HCT116 (cell line): Measurements from ENCODE around the gene TSSK6. TPM values are rescaled to one million over a fixed set of nuclear protein-coding genes. Genes with fewer than 3 reads are reported as not detected.

Experiments
- ATAC-seq: fragments of 200-7000 bp; cut with Tn5 transposase; 2 replicates; pipeline ENCODE4 v1.9.1; 2020; ENCODE audit warnings: mild to moderate bottlenecking, moderate library complexity
- BruUV-seq: library from RNA; stranded (reverse); fragments of 400-500 nt; replicated peaks from 2 replicates; lab custom pipeline; 2021; lab: Mats Ljungman, UMichigan
- CTCF ChIA-PET: fragments of 300-600 bp; sonication (Branson Sonifier 250); formaldehyde crosslinking; loops from one replicate; lab custom pipeline; 2021; ENCODE audit warnings: antibody characterized with exemption; lab: Charles Lee
- POLR2A ChIA-PET: fragments of 300-600, 350-600 bp; sonication (Branson Sonifier 250); formaldehyde crosslinking; loops from one replicate; lab custom pipeline; 2021; ENCODE audit warnings: antibody characterized with exemption; lab: Charles Lee
- RAD21 ChIA-PET, 2 experiments: fragments of 300-600 bp; sonication (Branson Sonifier 250); formaldehyde crosslinking; loops; one replicate each; lab custom pipeline; 2023; ENCODE audit warnings: low total read pairs in 2 of 2; ENCODE audit not compliant: uncharacterized antibody in 2 of 2, unreplicated experiment in 2 of 2, low non-redundant PET in 1 of 2; lab: Charles Lee
- DNase-seq: peaks from one replicate; pipeline ENCODE4 v3.0.0-alpha.2; 2010; ENCODE audit warnings: low read depth, low spot score
- H2AFZ ChIP-seq: fragments of 200-600 bp; shearing (Covaris generic), sonication (generic); 2 replicates; pipeline ENCODE4 v1.6.1; 2017; ENCODE audit warnings: low read depth, mixed run types, mixed read lengths, antibody characterized with exemption, low read length; ENCODE audit not compliant: poor library complexity, severe bottlenecking
- H3K27ac ChIP-seq: 2 replicates; pipeline ENCODE4 v1.5.1; 2012; ENCODE audit warnings: low read depth, low read length
- H3K27me3 ChIP-seq: fragments of 200-600 bp; sonication (generic); 2 replicates; pipeline ENCODE4 v1.6.1; 2016; ENCODE audit warnings: mixed run types, low read length, mixed read lengths; ENCODE audit not compliant: insufficient read depth
- H3K36me3 ChIP-seq, 2 experiments: fragments of 200-500 bp in 1 of 2; fragments of 200-600 bp in 1 of 2; sonication (Bioruptor generic) in 1 of 2; sonication (generic) in 1 of 2; 2 replicates each; pipeline versions ENCODE4 v1.5.1 to v1.6.1; 2014 to 2016; ENCODE audit warnings: low read length in 2 of 2, inconsistent platforms in 1 of 2, mixed read lengths in 1 of 2, mixed run types in 1 of 2; ENCODE audit not compliant: insufficient read depth in 2 of 2, control insufficient read depth in 1 of 2
- H3K4me1 ChIP-seq, 2 experiments: fragments of 200-600 bp in 1 of 2; sonication (generic) in 1 of 2; 2 replicates each; pipeline versions ENCODE4 v1.5.1 to v1.6.1; 2012 to 2017; ENCODE audit warnings: low read length in 2 of 2, inconsistent platforms in 1 of 2, mild to moderate bottlenecking in 1 of 2, mixed read lengths in 1 of 2, mixed run types in 1 of 2, moderate library complexity in 1 of 2; ENCODE audit not compliant: insufficient read depth in 2 of 2, control insufficient read depth in 1 of 2
- H3K4me2 ChIP-seq: fragments of 200-600 bp; sonication (generic); 2 replicates; pipeline ENCODE4 v1.6.1; 2017; ENCODE audit warnings: mixed run types, low read length, mixed read lengths
- H3K4me3 ChIP-seq, 2 experiments: fragments of 200-600 bp in 1 of 2; sonication (generic) in 1 of 2; replicated peaks in 1 of 2; 2 replicates each; pipeline ENCODE4 v1.5.1; 2011 to 2016; ENCODE audit warnings: low read length in 2 of 2, control low read depth in 1 of 2, low read depth in 1 of 2, mild to moderate bottlenecking in 1 of 2, mixed read lengths in 1 of 2, mixed run types in 1 of 2
- H3K79me2 ChIP-seq: fragments of 200-600 bp; sonication (generic); 2 replicates; pipeline ENCODE4 v1.6.1; 2017; ENCODE audit warnings: mild to moderate bottlenecking, mixed run types, low read length, moderate library complexity, mixed read lengths; ENCODE audit not compliant: insufficient read depth
- H3K9ac ChIP-seq: fragments of 200-600 bp; sonication (generic); 2 replicates; pipeline ENCODE4 v1.6.1; 2016; ENCODE audit warnings: low read length, mixed read lengths
- H3K9me2 ChIP-seq: fragments of 200-600 bp; sonication (generic), shearing (Covaris generic); 2 replicates; pipeline ENCODE4 v1.6.1; 2017; ENCODE audit warnings: mixed run types, mild to moderate bottlenecking, moderate library complexity; ENCODE audit not compliant: insufficient read depth
- H3K9me3 ChIP-seq, 2 experiments: fragments of 200-500 bp in 1 of 2; fragments of 200-600 bp in 1 of 2; sonication (Bioruptor generic) in 1 of 2; sonication (generic) in 1 of 2; 2 replicates each; pipeline ENCODE4 v1.6.1; 2014 to 2017; ENCODE audit warnings: low read length in 2 of 2, mixed read lengths in 2 of 2, inconsistent platforms in 1 of 2, low read depth in 1 of 2, mild to moderate bottlenecking in 1 of 2, mixed run types in 1 of 2, moderate library complexity in 1 of 2; ENCODE audit not compliant: control insufficient read depth in 1 of 2, insufficient read depth in 1 of 2
- H4K20me1 ChIP-seq: fragments of 200-600 bp; sonication (generic), shearing (Covaris generic); 2 replicates; pipeline ENCODE4 v1.6.1; 2017; ENCODE audit warnings: mixed run types, mild to moderate bottlenecking, moderate library complexity; ENCODE audit not compliant: insufficient read depth
- CBX3 ChIP-seq: IDR thresholded peaks from 2 replicates; pipeline ENCODE4 v1.6.1; 2012; ENCODE audit warnings: low read depth
- CTCF ChIP-seq, 3 experiments: fragments of 200-600 bp in 1 of 3; sonication (generic) in 1 of 3; IDR thresholded peaks in 2 of 3; conservative IDR thresholded peaks in 1 of 3; 2 replicates each; pipeline ENCODE4 v1.5.1; 2012 to 2017; ENCODE audit warnings: low read depth in 2 of 3, low read length in 2 of 3, antibody characterized with exemption in 1 of 3, borderline replicate concordance in 1 of 3, control low read depth in 1 of 3, mild to moderate bottlenecking in 1 of 3, mixed read lengths in 1 of 3, mixed run types in 1 of 3, moderate library complexity in 1 of 3; ENCODE audit not compliant: insufficient read depth in 1 of 3
- ELF1 ChIP-seq: IDR thresholded peaks from 2 replicates; pipeline ENCODE4 v1.6.1; 2012; ENCODE audit warnings: low read depth, borderline replicate concordance
- JUND ChIP-seq: IDR thresholded peaks from 2 replicates; pipeline ENCODE4 v1.6.1; 2012
- MAX ChIP-seq: IDR thresholded peaks from 2 replicates; pipeline ENCODE4 v1.6.1; 2012
- REST ChIP-seq: IDR thresholded peaks from 2 replicates; pipeline ENCODE4 v1.6.1; 2012; ENCODE audit warnings: low read depth
- SP1 ChIP-seq: IDR thresholded peaks from 2 replicates; pipeline ENCODE4 v1.6.1; 2012; ENCODE audit warnings: low read depth
- TCF7L2 ChIP-seq: IDR thresholded peaks from 2 replicates; pipeline ENCODE4 v1.7.0; 2011; ENCODE audit warnings: borderline replicate concordance, inconsistent platforms; ENCODE audit not compliant: insufficient read depth, insufficient read length; ENCODE audit errors: extremely low read depth
- intact Hi-C: fragments of 100-400 bp; cut with micrococcal nuclease; formaldehyde crosslinking; loops from 2 replicates; pipeline ENCODE4 v1.10.0; 2022
- total RNA-seq: library from RNA; stranded (reverse); gene quantifications from one replicate; pipeline ENCODE4 v1.2.1, GENCODE V29; 2021; ENCODE audit not compliant: unreplicated experiment

TSSK6 gene
- total RNA-seq, 1 experiment from 2014 or later: 4.1 TPM

DNA sequence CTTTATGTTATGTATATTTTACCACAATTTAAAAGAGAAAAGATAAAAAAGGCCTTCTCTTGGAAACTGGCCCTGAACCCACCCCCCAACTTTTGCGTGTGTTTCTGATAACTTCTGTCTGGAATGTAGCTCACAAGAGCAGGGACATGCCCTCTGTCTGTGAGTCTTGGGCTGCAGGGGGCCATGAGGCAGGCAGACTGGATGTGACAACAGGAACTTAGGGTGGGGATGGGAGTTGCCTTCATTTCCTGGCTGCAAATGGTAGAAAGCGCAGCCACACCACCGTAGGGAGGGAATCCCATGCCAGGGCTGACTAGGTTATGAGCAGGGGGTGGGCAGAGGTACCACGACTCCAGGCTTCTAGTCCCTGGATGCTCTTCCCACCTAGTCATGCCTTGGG lies 44.6 kb upstream of the TSSK6 start:
- Histone ChIP-seq H3K4me3 (no peak overlapping the region), H2AFZ (no peak overlapping the region), H3K9me3 (no peaks in the 10 kb centered on the region), H3K79me2 (no peaks in the 10 kb centered on the region), H4K20me1 (no peaks in the 10 kb centered on the region), H3K36me3 (no peaks in the 10 kb centered on the region), H3K9me2 (no peaks in the 10 kb centered on the region), H3K9ac (no peak overlapping the region), H3K4me2 (no peak overlapping the region), H3K27ac (no peak overlapping the region), H3K4me1 (no peaks in the 10 kb centered on the region), H3K27me3 (no peaks in the 10 kb centered on the region)
- POLR2A ChIA-PET: no interaction called here
- BruUV-seq: no TSS peak
- RAD21 ChIA-PET: no interaction called here
- no peak for TF ChIP-seq SP1
- no peak for TF ChIP-seq CBX3
- TF ChIP-seq ELF1: no peak
- no peak for TF ChIP-seq JUND
- no peak for TF ChIP-seq CTCF (IDR thresholded peaks at IDR 0.05 in 2 of 3, conservative IDR thresholded peaks at IDR 0.05 in 1 of 3; ENCODE audit: borderline replicate concordance in 1 of 3, insufficient read depth in 1 of 3, low read depth in 2 of 3, low read length in 2 of 3)
- no peak for TF ChIP-seq MAX
- TF ChIP-seq TCF7L2: no peak
- TF ChIP-seq REST: no peak
- intact Hi-C loops: no loop called here
- CTCF ChIA-PET: no interaction called here
- no peak for ATAC-seq
- no peak for DNase-seq
